ENCODE data around the gene PHF24.
A peak's percentile ranks its signal among the peaks of the same experiment; 100 is the strongest.
"Not testable (repeated sequence)": the region's sequence is repeated elsewhere in the genome, so short reads cannot be mapped to it uniquely, and the experiment has no call there.

Gene PHF24

GRCh38 chr9:34996181-34996904 lies 38.3 kb downstream of the PHF24 start:
- H3K9me3 Mint-ChIP-seq = no peaks in the 10 kb centered on the region
- no peak overlapping the region for H3K27ac Mint-ChIP-seq

DNA sequence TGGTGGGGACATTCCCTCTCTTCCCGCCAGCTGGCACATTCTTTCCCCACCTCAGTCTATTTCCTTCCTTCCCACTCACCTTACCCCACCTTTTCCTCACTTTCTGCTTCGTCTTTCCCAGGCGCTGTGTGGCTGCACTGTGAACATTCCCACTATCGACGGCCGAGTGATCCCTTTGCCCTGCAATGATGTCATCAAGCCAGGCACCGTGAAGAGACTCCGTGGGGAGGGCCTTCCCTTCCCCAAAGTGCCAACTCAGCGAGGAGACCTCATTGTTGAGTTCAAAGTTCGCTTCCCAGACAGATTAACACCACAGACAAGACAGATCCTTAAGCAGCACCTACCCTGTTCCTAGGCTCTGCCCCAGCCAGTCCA lies 38.8 kb downstream of the PHF24 start:
- peaks cover 41% of the 10 kb centered on the region for H3K4me1 Mint-ChIP-seq (ENCODE audit: low read depth)
- intact Hi-C loops (cut with micrococcal nuclease) = no loop called here
- H3K36me3 Mint-ChIP-seq (ENCODE audit: low read depth) = peaks cover 30% of the 10 kb centered on the region
- no peak overlapping the region for H3K4me3 Mint-ChIP-seq
- H3K9me3 Mint-ChIP-seq = no peaks in the 10 kb centered on the region
- H3K27me3 Mint-ChIP-seq = no peaks in the 10 kb centered on the region
- H3K27ac Mint-ChIP-seq = no peak overlapping the region

More at GRCh38 chr9:34996181-34996904, 38.3 kb downstream of the PHF24 start:
- intact Hi-C loops (cut with micrococcal nuclease) = no loop called here
- Mint-ChIP-seq H3K4me1 (ENCODE audit: low read depth) (peaks cover 46% of the 10 kb centered on the region), H3K4me3 (no peak overlapping the region), H3K27me3 (no peaks in the 10 kb centered on the region), H3K36me3 (ENCODE audit: low read depth) (peaks cover 30% of the 10 kb centered on the region)

DNA sequence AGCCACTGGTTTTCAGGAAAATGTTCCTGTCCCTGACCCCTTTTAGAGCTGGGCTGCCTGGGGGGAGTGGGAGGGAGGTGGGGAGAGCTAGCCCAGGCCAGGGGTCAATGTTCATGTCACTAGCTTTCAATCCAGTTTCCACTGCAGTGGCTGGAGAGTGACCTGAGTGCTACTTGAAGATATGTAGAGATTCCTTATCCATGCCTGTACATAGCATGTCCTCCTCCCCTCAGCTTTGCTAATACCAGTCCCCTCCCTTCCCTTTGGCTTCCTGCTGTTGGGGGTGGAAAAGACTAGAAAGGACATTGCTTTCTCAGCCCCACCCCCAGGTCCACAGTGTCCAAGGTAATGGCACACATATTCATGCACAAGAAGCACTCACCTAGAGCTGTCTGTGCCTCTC lies 39.3 kb downstream of the PHF24 start:
- Mint-ChIP-seq H3K36me3 (ENCODE audit: low read depth) (peaks cover 30% of the 10 kb centered on the region), H3K9me3 (no peaks in the 10 kb centered on the region), H3K4me3 (no peak overlapping the region), H3K4me1 (ENCODE audit: low read depth) (peaks cover 36% of the 10 kb centered on the region), H3K27ac (no peak overlapping the region), H3K27me3 (no peaks in the 10 kb centered on the region)
- intact Hi-C loops (cut with micrococcal nuclease) = no loop called here

GRCh38 chr9:34998266-34998665 lies 40.2 kb downstream of the PHF24 start:
- intact Hi-C loops (cut with micrococcal nuclease) = no loop called here
- Mint-ChIP-seq H3K4me3 (no peak overlapping the region), H3K36me3 (ENCODE audit: low read depth) (peaks cover 25% of the 10 kb centered on the region), H3K27ac (no peak overlapping the region), H3K4me1 (ENCODE audit: low read depth) (peaks cover 27% of the 10 kb centered on the region), H3K27me3 (no peaks in the 10 kb centered on the region), H3K9me3 (no peaks in the 10 kb centered on the region)

DNA sequence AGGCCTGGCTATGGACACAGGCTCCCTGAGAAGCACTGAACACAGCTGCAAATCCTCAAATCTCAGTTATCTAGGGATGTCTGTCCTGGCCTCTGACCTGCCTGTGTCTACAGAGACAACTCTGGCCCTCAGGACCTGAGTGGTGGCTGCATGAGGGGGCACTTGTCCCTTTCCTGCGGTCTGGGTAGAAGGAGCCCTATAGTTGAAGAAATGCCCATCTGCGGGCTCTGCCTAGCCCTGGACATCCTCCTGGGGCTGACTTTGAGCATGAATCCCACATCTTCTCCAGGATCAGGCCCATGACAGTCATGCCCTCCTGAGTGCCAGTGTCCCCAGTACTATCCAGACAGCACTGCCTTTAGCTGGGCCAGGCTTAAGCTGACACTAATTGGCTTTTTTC lies 41.5 kb downstream of the PHF24 start:
- Mint-ChIP-seq H3K36me3 (ENCODE audit: low read depth) (peaks cover 20% of the 10 kb centered on the region), H3K27me3 (peaks cover 1% of the 10 kb centered on the region), H3K9me3 (no peaks in the 10 kb centered on the region), H3K4me1 (ENCODE audit: low read depth) (peaks cover 14% of the 10 kb centered on the region), H3K27ac (no peak overlapping the region), H3K4me3 (no peak overlapping the region)
- intact Hi-C loops (cut with micrococcal nuclease) = no loop called here

- intact Hi-C loops (cut with micrococcal nuclease) = no loop called here
- peaks cover 20% of the 10 kb centered on the region for H3K36me3 Mint-ChIP-seq (ENCODE audit: low read depth)
- H3K4me1 Mint-ChIP-seq (ENCODE audit: low read depth) = peaks cover 5% of the 10 kb centered on the region
- H3K27me3 Mint-ChIP-seq = peaks cover 1% of the 10 kb centered on the region
- H3K9me3 Mint-ChIP-seq = no peaks in the 10 kb centered on the region
- H3K4me3 Mint-ChIP-seq = no peak overlapping the region
- H3K27ac Mint-ChIP-seq = no peak overlapping the region
These were observed 42.6 kb downstream of the PHF24 start for GRCh38 chr9:35000535-35001284.

DNA sequence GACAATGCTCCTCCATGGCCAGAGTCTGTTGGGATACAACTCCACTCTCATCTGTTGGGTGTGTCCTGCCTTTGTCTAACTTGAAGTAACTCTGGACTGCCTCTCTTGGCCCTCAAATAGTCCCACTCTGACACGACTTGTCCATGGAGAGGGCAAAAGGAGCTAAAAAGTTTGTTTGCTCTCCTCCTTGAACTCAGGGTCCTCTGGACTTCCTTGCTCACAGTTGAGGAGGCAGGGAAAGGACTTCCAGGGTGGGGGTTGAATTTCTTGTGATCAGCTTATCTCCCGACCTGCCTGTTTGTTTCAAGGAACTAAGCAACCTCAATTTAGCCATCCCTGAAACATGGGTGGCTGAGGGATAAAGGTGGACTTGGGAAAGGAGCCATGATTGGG lies 43.2 kb downstream of the PHF24 start:
- peaks cover 5% of the 10 kb centered on the region for H3K4me1 Mint-ChIP-seq (ENCODE audit: low read depth)
- intact Hi-C loops (cut with micrococcal nuclease) = no loop called here
- no peaks in the 10 kb centered on the region for H3K9me3 Mint-ChIP-seq
- H3K36me3 Mint-ChIP-seq (ENCODE audit: low read depth) = peaks cover 18% of the 10 kb centered on the region
- H3K27ac Mint-ChIP-seq = no peak overlapping the region
- H3K27me3 Mint-ChIP-seq = peaks cover 1% of the 10 kb centered on the region
- H3K4me3 Mint-ChIP-seq = no peak overlapping the region

DNA sequence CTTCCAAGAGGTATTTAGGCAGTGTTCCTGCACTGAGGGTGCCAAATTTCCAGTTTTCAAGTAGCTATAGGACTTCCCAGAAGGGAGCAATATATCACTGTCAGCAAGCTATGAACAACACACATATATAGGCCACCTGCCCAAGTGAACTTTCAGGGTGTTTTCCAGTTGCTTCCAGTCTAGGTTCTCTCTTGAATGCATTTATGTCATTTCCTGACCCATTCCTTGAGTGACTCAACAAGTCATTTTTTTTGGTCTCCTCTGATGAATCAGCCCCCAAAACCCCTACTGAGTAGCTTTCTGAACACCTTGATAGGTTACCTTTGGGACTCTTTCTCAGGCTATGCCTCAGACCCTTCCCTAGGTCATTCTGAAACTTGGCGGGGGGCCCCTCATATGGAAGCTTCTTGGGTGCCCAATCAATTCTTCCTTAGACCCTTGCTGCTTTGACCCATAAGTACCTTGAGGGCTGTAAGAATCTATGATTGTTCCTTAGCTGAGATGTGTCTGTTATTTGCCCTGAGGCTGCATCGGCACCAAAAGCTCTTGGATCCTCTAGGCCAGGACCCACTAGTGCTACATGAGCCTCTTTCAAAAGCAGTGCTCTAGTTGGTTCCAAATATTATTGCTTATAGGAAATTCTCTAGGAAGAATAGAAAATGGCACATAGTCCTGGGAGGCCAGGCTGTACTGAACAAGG lies 43.9 kb downstream of the PHF24 start:
- intact Hi-C loops (cut with micrococcal nuclease) = no loop called here
- no peak overlapping the region for H3K4me3 Mint-ChIP-seq
- H3K27ac Mint-ChIP-seq = no peak overlapping the region
- peaks cover 1% of the 10 kb centered on the region for H3K27me3 Mint-ChIP-seq
- H3K4me1 Mint-ChIP-seq (ENCODE audit: low read depth) = peaks cover 2% of the 10 kb centered on the region
- H3K36me3 Mint-ChIP-seq (ENCODE audit: low read depth) = peaks cover 11% of the 10 kb centered on the region
- no peaks in the 10 kb centered on the region for H3K9me3 Mint-ChIP-seq

GRCh38 chr9:35002623-35003022 lies 44.5 kb downstream of the PHF24 start:
- Mint-ChIP-seq H3K27me3 (peaks cover 1% of the 10 kb centered on the region), H3K27ac (no peak overlapping the region), H3K36me3 (ENCODE audit: low read depth) (peaks cover 4% of the 10 kb centered on the region), H3K9me3 (no peaks in the 10 kb centered on the region), H3K4me1 (ENCODE audit: low read depth) (no peaks in the 10 kb centered on the region), H3K4me3 (no peak overlapping the region)
- intact Hi-C loops (cut with micrococcal nuclease) = no loop called here

DNA sequence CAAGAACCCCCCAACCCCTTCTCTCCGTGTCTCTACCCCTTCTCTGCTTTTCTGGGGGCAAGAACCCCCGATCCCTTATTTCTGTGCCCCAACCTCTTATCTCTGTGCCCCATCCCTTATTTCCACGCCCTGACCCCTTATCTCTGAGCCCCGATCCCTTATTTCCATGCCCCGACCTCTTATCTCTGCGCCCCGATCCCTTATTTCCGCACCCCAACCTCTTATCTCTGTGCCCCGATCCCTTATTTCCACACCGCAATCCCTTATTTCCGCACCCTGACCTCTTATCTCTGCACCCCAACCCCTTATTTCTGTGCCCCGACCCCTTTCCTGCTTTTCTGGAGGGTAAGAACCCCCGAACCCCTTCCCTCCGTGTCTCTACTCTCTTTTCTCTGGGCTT lies 46.2 kb downstream of the PHF24 start:
- H3K4me1 Mint-ChIP-seq (ENCODE audit: low read depth); H3K27me3 Mint-ChIP-seq; intact Hi-C loops (cut with micrococcal nuclease); H3K36me3 Mint-ChIP-seq (ENCODE audit: low read depth); H3K9me3 Mint-ChIP-seq; H3K4me3 Mint-ChIP-seq; H3K27ac Mint-ChIP-seq: not testable (repeated sequence)

GRCh38 chr9:35010351-35010958 lies 52.4 kb downstream of the PHF24 start:
- Mint-ChIP-seq H3K27me3 (no peaks in the 10 kb centered on the region), H3K9me3 (peaks cover 22% of the 10 kb centered on the region), H3K4me3 (no peak overlapping the region), H3K4me1 (ENCODE audit: low read depth) (no peaks in the 10 kb centered on the region), H3K36me3 (ENCODE audit: low read depth) (peaks cover 31% of the 10 kb centered on the region), H3K27ac (no peak overlapping the region)
- intact Hi-C loops (cut with micrococcal nuclease) = no loop called here

- no peaks in the 10 kb centered on the region for H3K4me1 Mint-ChIP-seq (ENCODE audit: low read depth)
- intact Hi-C loops (cut with micrococcal nuclease) = no loop called here
- peaks cover 16% of the 10 kb centered on the region for H3K9me3 Mint-ChIP-seq
- H3K4me3 Mint-ChIP-seq = no peak overlapping the region
- H3K36me3 Mint-ChIP-seq (ENCODE audit: low read depth) = peaks cover 24% of the 10 kb centered on the region
- no peaks in the 10 kb centered on the region for H3K27me3 Mint-ChIP-seq
- H3K27ac Mint-ChIP-seq = no peak overlapping the region
These were observed 56.4 kb downstream of the PHF24 start for GRCh38 chr9:35014517-35014916.

- H3K27me3 Mint-ChIP-seq; intact Hi-C loops (cut with micrococcal nuclease); H3K4me3 Mint-ChIP-seq; H3K9me3 Mint-ChIP-seq: not testable (repeated sequence)
- Mint-ChIP-seq H3K27ac (peak overlapping the region; percentile 25), H3K4me1 (ENCODE audit: low read depth) (peaks cover 10% of the 10 kb centered on the region), H3K36me3 (ENCODE audit: low read depth) (peaks cover 30% of the 10 kb centered on the region)
These were observed 65.4 kb downstream of the PHF24 start for GRCh38 chr9:35023443-35023842.

GRCh38 chr9:35026671-35027070 lies 68.6 kb downstream of the PHF24 start:
- Mint-ChIP-seq H3K4me1 (ENCODE audit: low read depth) (peaks cover 18% of the 10 kb centered on the region), H3K27me3 (peaks cover 2% of the 10 kb centered on the region), H3K4me3 (no peak overlapping the region), H3K9me3 (no peaks in the 10 kb centered on the region), H3K36me3 (ENCODE audit: low read depth) (peaks cover 18% of the 10 kb centered on the region), H3K27ac (no peak overlapping the region)
- intact Hi-C loops (cut with micrococcal nuclease) = no loop called here

Data from dendritic cell treated with granulocyte-macrophage colony-stimulating factor and Interleukin-4, amounts not matched to agents 40 ng/mL and 50 ng/mL, for 4 days (primary cell).